Endothelial cell (in vitro differentiated cells): ENCODE data around the gene NR5A2. TPM values are rescaled to one million over a fixed set of nuclear protein-coding genes. Genes with fewer than 3 reads are reported as not detected.
A peak's percentile ranks its signal among the peaks of the same experiment; 100 is the strongest.

Experiments
- DNase-seq: peaks from one replicate; pipeline ENCODE4 v3.0.0; 2021; ENCODE audit warnings: low spot score
- H3K27ac Mint-ChIP-seq: one replicate; pipeline ENCODE4 v1.8.0; 2021; ENCODE audit warnings: mixed read lengths, inconsistent platforms; ENCODE audit not compliant: unreplicated experiment
- H3K27me3 Mint-ChIP-seq: one replicate; pipeline ENCODE4 v1.8.0; 2021; ENCODE audit warnings: mild to moderate bottlenecking, moderate library complexity, mixed read lengths, inconsistent platforms; ENCODE audit not compliant: unreplicated experiment
- H3K36me3 Mint-ChIP-seq: one replicate; pipeline ENCODE4 v1.8.0; 2021; ENCODE audit warnings: mild to moderate bottlenecking, low read depth, mixed read lengths, inconsistent platforms; ENCODE audit not compliant: unreplicated experiment
- H3K4me1 Mint-ChIP-seq: one replicate; pipeline ENCODE4 v1.8.0; 2021; ENCODE audit warnings: mild to moderate bottlenecking, mixed read lengths, inconsistent platforms; ENCODE audit not compliant: unreplicated experiment
- H3K4me3 Mint-ChIP-seq: one replicate; pipeline ENCODE4 v1.8.0; 2021; ENCODE audit warnings: mild to moderate bottlenecking, mixed read lengths, inconsistent platforms; ENCODE audit not compliant: unreplicated experiment
- H3K9me3 Mint-ChIP-seq: one replicate; pipeline ENCODE4 v1.8.0; 2021; ENCODE audit warnings: mixed read lengths, inconsistent platforms; ENCODE audit not compliant: unreplicated experiment
- total RNA-seq: library from RNA; stranded (reverse); fragmentation: NEBNext Ultra II Directional; extraction: Animal tissue kit (Norgen Biotek cat#: 25700); gene quantifications from one replicate; pipeline ENCODE4 v1.2.1, GENCODE V29; 2021; ENCODE audit not compliant: unreplicated experiment
- TF ChIP-seq, protein P1 (sequence below): fragments of 200-600 bp; sonication (generic); IDR thresholded peaks from one replicate; pipeline ENCODE4 v1.5.0; 2021; ENCODE audit warnings: antibody characterized with exemption; ENCODE audit not compliant: unreplicated experiment

NR5A2 gene
- total RNA-seq, 1 donor from 2014 or later, result 7.0 TPM

DNA sequence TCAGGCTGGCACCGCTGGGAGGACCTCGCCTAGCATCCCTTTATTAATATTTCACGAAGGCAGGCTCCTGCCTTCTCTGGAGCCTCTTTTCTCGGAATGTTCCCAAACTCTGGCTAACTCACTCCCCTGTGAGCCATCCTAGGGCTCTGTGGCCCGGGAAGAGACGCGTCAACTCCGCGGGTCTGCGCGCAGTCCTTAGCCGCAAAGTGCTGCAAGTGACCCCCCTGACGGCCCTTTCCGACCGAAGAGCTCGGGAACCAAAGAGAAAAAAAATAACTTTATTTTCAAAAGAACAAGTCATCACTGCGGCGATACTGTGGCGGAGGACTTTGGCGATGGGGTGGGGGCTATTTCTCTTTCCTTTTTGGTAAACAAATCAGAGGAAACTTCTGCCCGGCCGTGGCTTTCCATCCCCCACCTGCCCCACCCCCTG, 14.6 kb downstream of the NR5A2 start:
- peak overlapping the region; percentile 88 for H3K4me3 Mint-ChIP-seq
- TF ChIP-seq, protein P1, sequence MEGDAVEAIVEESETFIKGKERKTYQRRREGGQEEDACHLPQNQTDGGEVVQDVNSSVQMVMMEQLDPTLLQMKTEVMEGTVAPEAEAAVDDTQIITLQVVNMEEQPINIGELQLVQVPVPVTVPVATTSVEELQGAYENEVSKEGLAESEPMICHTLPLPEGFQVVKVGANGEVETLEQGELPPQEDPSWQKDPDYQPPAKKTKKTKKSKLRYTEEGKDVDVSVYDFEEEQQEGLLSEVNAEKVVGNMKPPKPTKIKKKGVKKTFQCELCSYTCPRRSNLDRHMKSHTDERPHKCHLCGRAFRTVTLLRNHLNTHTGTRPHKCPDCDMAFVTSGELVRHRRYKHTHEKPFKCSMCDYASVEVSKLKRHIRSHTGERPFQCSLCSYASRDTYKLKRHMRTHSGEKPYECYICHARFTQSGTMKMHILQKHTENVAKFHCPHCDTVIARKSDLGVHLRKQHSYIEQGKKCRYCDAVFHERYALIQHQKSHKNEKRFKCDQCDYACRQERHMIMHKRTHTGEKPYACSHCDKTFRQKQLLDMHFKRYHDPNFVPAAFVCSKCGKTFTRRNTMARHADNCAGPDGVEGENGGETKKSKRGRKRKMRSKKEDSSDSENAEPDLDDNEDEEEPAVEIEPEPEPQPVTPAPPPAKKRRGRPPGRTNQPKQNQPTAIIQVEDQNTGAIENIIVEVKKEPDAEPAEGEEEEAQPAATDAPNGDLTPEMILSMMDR, result no peak
- H3K9me3 Mint-ChIP-seq, result no peaks in the 10 kb centered on the region
- H3K36me3 Mint-ChIP-seq, result no peaks in the 10 kb centered on the region
- H3K27me3 Mint-ChIP-seq, result peaks cover 14% of the 10 kb centered on the region
- no peak for DNase-seq
- H3K27ac Mint-ChIP-seq, result no peak overlapping the region
- peaks cover 34% of the 10 kb centered on the region for H3K4me1 Mint-ChIP-seq

DNA sequence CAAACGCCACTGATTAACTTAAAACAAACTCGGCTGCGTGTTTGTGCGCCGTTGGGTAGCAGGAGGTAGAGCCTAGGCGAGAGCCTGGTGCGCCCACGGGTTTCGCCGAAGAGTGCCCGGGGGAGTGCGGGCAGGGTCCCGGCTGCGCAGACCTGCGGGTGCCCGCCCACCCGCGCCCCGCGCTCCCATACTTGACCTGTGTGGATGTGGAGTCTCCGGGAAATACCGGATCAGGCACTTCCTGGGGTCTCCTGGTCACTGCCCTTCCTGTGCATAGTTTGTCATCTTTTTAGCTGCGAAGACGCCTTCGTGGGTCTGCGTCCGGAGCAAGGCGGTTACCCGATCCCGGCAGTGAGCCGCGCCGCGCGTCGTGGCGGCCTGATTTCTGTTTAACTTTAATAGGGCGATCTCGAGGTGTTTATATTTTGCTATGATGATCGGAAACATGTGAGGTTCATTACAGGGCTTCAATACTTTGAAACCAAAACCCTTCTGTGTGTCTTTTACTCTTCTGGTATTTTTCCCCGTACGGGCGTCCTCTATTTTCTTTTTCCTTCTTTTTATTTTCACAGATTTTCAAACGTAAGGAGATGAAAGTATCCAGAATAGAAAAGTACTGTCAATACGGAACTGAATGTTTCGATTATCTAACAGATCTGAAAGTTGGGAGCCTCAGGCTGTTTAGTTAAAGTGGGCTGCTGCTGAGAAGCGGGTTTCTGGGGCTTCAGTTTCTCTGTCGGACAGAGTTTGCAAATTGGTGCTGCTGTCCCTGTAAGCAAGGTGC, 15.2 kb downstream of the NR5A2 start:
- peak overlapping the region; percentile 76 for H3K27ac Mint-ChIP-seq

DNA sequence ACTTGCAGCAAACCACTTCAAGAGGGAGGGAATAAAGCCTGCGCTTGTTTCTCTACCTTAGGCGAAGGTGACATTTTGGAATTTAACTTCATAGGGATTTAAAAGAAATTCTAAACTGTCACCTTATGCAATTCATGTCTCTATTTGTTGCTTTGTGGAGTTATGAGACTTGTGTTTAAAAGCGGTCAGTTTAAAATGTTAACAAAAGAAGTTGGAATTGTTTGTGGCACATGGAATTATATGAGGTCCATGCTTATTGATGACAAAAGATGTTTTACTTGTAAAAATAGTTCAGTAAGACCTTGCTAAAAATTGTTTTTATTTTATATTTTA, 15.8 kb downstream of the NR5A2 start:
- Mint-ChIP-seq H3K27me3 (peaks cover 6% of the 10 kb centered on the region), H3K4me1 (peaks cover 30% of the 10 kb centered on the region), H3K4me3 (peak overlapping the region; percentile 90), H3K27ac (no peak overlapping the region), H3K36me3 (no peaks in the 10 kb centered on the region), H3K9me3 (no peaks in the 10 kb centered on the region)
- TF ChIP-seq, protein P1, result no peak
- DNase-seq, result no peak

More for the DNA sequence above, 15.2 kb downstream of the NR5A2 start:
- Mint-ChIP-seq H3K4me3 (peak overlapping the region; percentile 90), H3K4me1 (peaks cover 34% of the 10 kb centered on the region), H3K36me3 (no peaks in the 10 kb centered on the region), H3K27me3 (peaks cover 10% of the 10 kb centered on the region), H3K9me3 (no peaks in the 10 kb centered on the region)
- TF ChIP-seq, protein P1, result no peak
- DNase-seq, result peak; percentile 49

DNA sequence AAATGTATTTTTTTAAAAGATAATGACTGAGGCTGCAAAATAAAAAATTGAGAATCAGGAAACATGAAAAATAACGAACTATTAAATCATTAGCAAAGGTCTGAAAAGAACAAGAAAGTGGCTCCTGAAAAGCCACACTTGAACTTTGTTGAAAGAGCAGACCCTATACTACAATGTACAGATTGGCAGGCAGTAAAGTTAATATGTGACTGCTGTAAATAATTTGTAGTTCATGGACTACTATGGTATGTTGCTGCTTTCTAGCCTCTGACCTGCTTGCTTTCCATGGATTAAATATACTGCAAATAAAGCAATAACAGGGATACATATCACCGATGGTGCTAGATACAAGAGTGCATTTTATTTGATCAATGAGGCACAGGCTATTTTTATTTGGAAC, 18.6 kb downstream of the NR5A2 start:
- no peaks in the 10 kb centered on the region for H3K9me3 Mint-ChIP-seq
- peaks cover 19% of the 10 kb centered on the region for H3K4me1 Mint-ChIP-seq
- H3K4me3 Mint-ChIP-seq, result no peak overlapping the region
- H3K27ac Mint-ChIP-seq, result no peak overlapping the region
- no peak for DNase-seq
- TF ChIP-seq, protein P1, result no peak
- H3K27me3 Mint-ChIP-seq, result peaks cover 6% of the 10 kb centered on the region
- no peaks in the 10 kb centered on the region for H3K36me3 Mint-ChIP-seq

DNA sequence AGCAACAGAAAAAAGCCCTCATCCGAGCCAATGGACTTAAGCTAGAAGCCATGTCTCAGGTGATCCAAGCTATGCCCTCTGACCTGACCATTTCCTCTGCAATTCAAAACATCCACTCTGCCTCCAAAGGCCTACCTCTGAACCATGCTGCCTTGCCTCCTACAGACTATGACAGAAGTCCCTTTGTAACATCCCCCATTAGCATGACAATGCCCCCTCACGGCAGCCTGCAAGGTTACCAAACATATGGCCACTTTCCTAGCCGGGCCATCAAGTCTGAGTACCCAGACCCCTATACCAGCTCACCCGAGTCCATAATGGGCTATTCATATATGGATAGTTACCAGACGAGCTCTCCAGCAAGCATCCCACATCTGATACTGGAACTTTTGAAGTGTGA, 20.7 kb downstream of the NR5A2 start:
- Mint-ChIP-seq H3K9me3 (no peaks in the 10 kb centered on the region), H3K4me3 (no peak overlapping the region), H3K4me1 (peaks cover 6% of the 10 kb centered on the region), H3K36me3 (no peaks in the 10 kb centered on the region), H3K27ac (no peak overlapping the region), H3K27me3 (no peaks in the 10 kb centered on the region)
- TF ChIP-seq, protein P1, result no peak
- DNase-seq, result no peak
